Measurements from ENCODE around the gene CAMSAP1.

CAMSAP1 gene

GRCh38 chr9:135815830-135816650 is 91.3 kb downstream of the CAMSAP1 start:
- Histone ChIP-seq H3K79me2 (ENCODE audit: insufficient read depth, low read length) (no peaks in the 10 kb centered on the region), H3K4me2 (ENCODE audit: low read length) (no peak overlapping the region), H3K4me3 (ENCODE audit: low read depth, low read length, poor library complexity, severe bottlenecking) (no peak overlapping the region), H2AFZ (ENCODE audit: low read length) (no peak overlapping the region), H3K9me2 (ENCODE audit: low read depth, low read length) (no peaks in the 10 kb centered on the region), H3K27ac (ENCODE audit: low read depth, low read length, poor library complexity, severe bottlenecking) (no peak overlapping the region), H3F3A (ENCODE audit: insufficient read depth, low read length) (no peaks in the 10 kb centered on the region), H4K20me1 (ENCODE audit: insufficient read depth, low read length) (no peaks in the 10 kb centered on the region), H3K4me1 (ENCODE audit: insufficient read depth, low read length, severe bottlenecking) (no peaks in the 10 kb centered on the region), H3K9ac (ENCODE audit: low read length) (no peak overlapping the region), H3K27me3 (ENCODE audit: insufficient read depth, low read length) (no peaks in the 10 kb centered on the region), H3K36me3 (ENCODE audit: insufficient read depth, low read length) (peaks cover 53% of the 10 kb centered on the region), H3K9me3 (ENCODE audit: low read length) (no peaks in the 10 kb centered on the region)
- TF ChIP-seq CTCF (IDR thresholded peaks at IDR 0.05; ENCODE audit: low read length): no peak
- no peak for TF ChIP-seq EZH2 (IDR thresholded peaks at IDR 0.05; ENCODE audit: borderline replicate concordance, low read length)

- no peaks in the 10 kb centered on the region for H3K79me2 ChIP-seq (ENCODE audit: insufficient read depth, low read length)
- no peaks in the 10 kb centered on the region for H3F3A ChIP-seq (ENCODE audit: insufficient read depth, low read length)
- H3K4me2 ChIP-seq (ENCODE audit: low read length): no peak overlapping the region
- H3K9me2 ChIP-seq (ENCODE audit: low read depth, low read length): no peaks in the 10 kb centered on the region
- H3K9ac ChIP-seq (ENCODE audit: low read length): no peak overlapping the region
- H2AFZ ChIP-seq (ENCODE audit: low read length): no peak overlapping the region
- TF ChIP-seq CTCF (IDR thresholded peaks at IDR 0.05; ENCODE audit: low read length) (no peak), EZH2 (IDR thresholded peaks at IDR 0.05; ENCODE audit: borderline replicate concordance, low read length) (no peak)
- H3K4me3 ChIP-seq (ENCODE audit: low read depth, low read length, poor library complexity, severe bottlenecking): no peak overlapping the region
- H3K27ac ChIP-seq (ENCODE audit: low read depth, low read length, poor library complexity, severe bottlenecking): no peak overlapping the region
- no peaks in the 10 kb centered on the region for H4K20me1 ChIP-seq (ENCODE audit: insufficient read depth, low read length)
- H3K4me1 ChIP-seq (ENCODE audit: insufficient read depth, low read length, severe bottlenecking): no peaks in the 10 kb centered on the region
- no peaks in the 10 kb centered on the region for H3K27me3 ChIP-seq (ENCODE audit: insufficient read depth, low read length)
- peaks cover 53% of the 10 kb centered on the region for H3K36me3 ChIP-seq (ENCODE audit: insufficient read depth, low read length)
- H3K9me3 ChIP-seq (ENCODE audit: low read length): no peaks in the 10 kb centered on the region
These were observed 91.9 kb downstream of the CAMSAP1 start for GRCh38 chr9:135815413-135815812.

- Histone ChIP-seq H3K9me3 (ENCODE audit: low read length) (no peaks in the 10 kb centered on the region), H3K4me3 (ENCODE audit: low read depth, low read length, poor library complexity, severe bottlenecking) (no peak overlapping the region), H4K20me1 (ENCODE audit: insufficient read depth, low read length) (no peaks in the 10 kb centered on the region), H3K9ac (ENCODE audit: low read length) (no peak overlapping the region), H3F3A (ENCODE audit: insufficient read depth, low read length) (no peaks in the 10 kb centered on the region), H3K9me2 (ENCODE audit: low read depth, low read length) (no peaks in the 10 kb centered on the region), H3K27me3 (ENCODE audit: insufficient read depth, low read length) (no peaks in the 10 kb centered on the region), H3K4me1 (ENCODE audit: insufficient read depth, low read length, severe bottlenecking) (no peaks in the 10 kb centered on the region), H3K79me2 (ENCODE audit: insufficient read depth, low read length) (no peaks in the 10 kb centered on the region), H3K27ac (ENCODE audit: low read depth, low read length, poor library complexity, severe bottlenecking) (no peak overlapping the region), H3K4me2 (ENCODE audit: low read length) (no peak overlapping the region), H3K36me3 (ENCODE audit: insufficient read depth, low read length) (peaks cover 54% of the 10 kb centered on the region), H2AFZ (ENCODE audit: low read length) (no peak overlapping the region)
- TF ChIP-seq EZH2 (IDR thresholded peaks at IDR 0.05; ENCODE audit: borderline replicate concordance, low read length) (no peak), CTCF (IDR thresholded peaks at IDR 0.05; ENCODE audit: low read length) (no peak)
These were observed 92.8 kb downstream of the CAMSAP1 start for GRCh38 chr9:135814421-135815095.
